Mucosa of stomach (tissue), 1 donor: ENCODE measurements around the gene CCDC15.
"Not testable (repeated sequence)": the region's sequence is repeated elsewhere in the genome, so short reads cannot be mapped to it uniquely, and the experiment has no call there.

ENCODE experiments used
- H3K27me3 ChIP-seq: one replicate; pipeline ENCODE4 v1.7.0; 2013; ENCODE audit warnings: mild to moderate bottlenecking, low read length; ENCODE audit not compliant: control insufficient read depth, insufficient read depth
- H3K36me3 ChIP-seq: one replicate; pipeline ENCODE4 v1.7.0; 2013; ENCODE audit warnings: low read length; ENCODE audit not compliant: control insufficient read depth, insufficient read depth
- H3K4me1 ChIP-seq: one replicate; pipeline ENCODE4 v1.7.0; 2013; ENCODE audit warnings: mild to moderate bottlenecking, low read length; ENCODE audit not compliant: control insufficient read depth, insufficient read depth
- H3K4me3 ChIP-seq: one replicate; pipeline ENCODE4 v1.7.0; 2013; ENCODE audit warnings: low read length
- H3K9ac ChIP-seq: one replicate; pipeline ENCODE4 v1.7.0; 2013; ENCODE audit warnings: mild to moderate bottlenecking, low read length, moderate library complexity
- H3K9me3 ChIP-seq: one replicate; pipeline ENCODE4 v1.7.0; 2013; ENCODE audit warnings: mild to moderate bottlenecking, low read length, moderate library complexity; ENCODE audit not compliant: control insufficient read depth
- donor health status: Pancreatic carcinoma.

Gene CCDC15

DNA sequence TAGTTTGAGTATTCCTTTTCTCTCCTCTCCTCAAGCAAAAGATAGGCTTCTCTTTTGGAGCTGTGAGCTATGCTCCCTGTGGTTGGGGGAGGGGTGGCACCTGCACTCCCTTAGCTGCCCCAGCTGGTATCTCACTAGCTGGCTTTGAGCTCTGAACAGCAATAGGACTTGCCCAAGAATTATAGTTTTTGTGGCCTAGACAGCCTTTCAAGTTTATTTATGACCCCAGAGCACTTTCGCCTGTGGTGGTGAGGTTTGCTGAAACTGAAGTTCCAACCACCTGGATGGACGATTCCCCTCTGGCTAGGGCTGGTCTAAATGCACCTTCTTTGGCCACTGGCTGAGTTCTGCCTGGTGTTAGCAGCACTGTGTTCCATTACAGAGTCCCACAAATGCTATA lies 72.0 kb downstream of the CCDC15 start:
- Histone ChIP-seq H3K27me3 (no peaks in the 10 kb centered on the region), H3K4me3 (no peak overlapping the region), H3K9me3 (no peaks in the 10 kb centered on the region), H3K9ac (no peak overlapping the region), H3K4me1 (no peaks in the 10 kb centered on the region), H3K36me3 (no peaks in the 10 kb centered on the region)

DNA sequence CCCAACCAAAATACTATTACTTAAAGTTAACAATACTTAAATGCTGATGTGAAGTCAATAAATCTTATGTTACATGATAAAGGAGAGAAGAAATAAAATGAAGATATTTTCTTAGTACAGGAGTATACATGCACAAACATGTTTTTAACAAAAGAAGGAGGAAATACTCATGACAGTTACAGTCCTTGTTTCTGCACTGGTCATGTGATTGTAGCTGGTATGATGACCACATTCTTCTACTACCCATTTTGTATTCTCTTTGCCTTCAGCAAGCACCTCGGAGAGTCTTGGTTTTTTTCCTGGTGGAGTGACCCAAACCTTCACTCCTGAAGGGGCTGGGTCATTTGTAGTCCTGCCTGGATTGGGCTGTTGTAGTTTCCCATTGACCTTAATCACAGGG lies 75.4 kb downstream of the CCDC15 start:
- H3K9ac ChIP-seq, H3K4me3 ChIP-seq, H3K9me3 ChIP-seq: not testable (repeated sequence)

DNA sequence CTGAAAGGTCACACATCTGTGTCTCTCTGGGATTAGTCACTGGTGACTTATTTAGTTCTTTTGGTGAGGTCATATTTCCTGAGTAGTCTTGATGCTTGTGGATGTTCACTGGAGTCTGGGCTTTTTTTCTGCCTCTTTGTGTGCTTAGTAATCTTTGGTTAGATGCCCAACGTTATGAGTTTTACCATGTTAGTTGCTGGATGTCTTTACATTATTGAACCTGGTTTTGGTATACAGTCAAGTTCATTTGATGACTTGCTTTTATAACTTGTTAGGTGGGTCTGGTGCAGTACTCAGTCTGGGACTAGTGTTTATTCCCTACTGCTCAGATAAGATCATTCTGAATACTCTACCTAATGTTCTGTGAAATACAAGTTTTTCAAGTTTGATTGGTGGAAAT lies 82.9 kb downstream of the CCDC15 start:
- H3K4me1 ChIP-seq, result no peaks in the 10 kb centered on the region
- no peak overlapping the region for H3K9ac ChIP-seq
- H3K36me3 ChIP-seq, result no peaks in the 10 kb centered on the region
- no peaks in the 10 kb centered on the region for H3K27me3 ChIP-seq
- H3K9me3 ChIP-seq, result no peaks in the 10 kb centered on the region
- no peak overlapping the region for H3K4me3 ChIP-seq

More for the DNA sequence above, 75.4 kb downstream of the CCDC15 start:
- not testable (repeated sequence) for H3K4me1 ChIP-seq, H3K27me3 ChIP-seq, H3K36me3 ChIP-seq

DNA sequence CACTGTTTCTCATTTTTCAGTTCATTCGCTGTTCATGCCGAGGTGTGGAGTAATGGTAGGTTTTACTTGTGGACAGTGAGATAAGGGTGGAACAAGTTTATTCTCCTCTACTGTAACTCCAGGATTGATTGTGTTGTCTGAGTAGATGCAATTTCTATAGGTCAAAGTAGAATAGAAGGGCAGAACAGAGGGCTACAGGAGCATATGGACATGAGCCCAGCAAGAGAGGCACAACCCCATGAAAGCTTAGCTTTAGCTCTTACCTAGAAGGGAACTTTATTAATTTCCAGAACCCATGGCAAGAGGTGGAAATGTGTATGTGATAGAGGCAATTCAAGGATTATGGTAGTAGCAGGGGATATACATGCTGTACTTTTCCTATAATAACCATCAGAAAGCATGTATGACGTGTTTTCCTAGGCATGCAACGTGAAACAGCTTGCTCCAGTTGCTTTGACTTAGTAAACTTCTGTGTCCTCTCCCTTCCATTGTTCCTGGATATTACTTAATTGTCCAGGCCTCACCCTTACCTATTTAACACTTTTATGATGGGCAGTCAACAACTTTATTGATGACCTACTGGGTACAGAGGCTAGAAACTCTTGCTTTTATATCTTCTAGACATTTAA lies 95.3 kb downstream of the CCDC15 start:
- H3K36me3 ChIP-seq, result no peaks in the 10 kb centered on the region

DNA sequence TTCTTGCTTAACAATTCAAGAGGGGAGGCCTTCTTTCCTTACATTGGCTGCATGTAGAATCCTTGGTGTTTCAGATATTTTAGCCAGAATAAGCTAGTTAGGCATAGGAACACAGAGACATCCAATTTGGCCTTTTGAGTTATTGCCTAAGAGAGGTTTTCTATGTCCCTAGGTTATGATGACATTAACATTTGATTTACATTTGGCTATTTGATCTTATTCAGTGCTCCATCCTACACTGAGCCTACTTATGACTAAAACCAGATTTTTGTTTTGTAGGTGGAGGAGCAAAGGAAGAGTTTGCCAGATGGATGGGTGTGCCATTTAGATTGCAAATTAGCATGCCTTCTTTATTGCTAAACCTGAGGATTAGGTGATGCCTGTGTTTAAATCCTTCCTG lies 98.0 kb downstream of the CCDC15 start:
- no peaks in the 10 kb centered on the region for H3K27me3 ChIP-seq

More for the DNA sequence above, 95.3 kb downstream of the CCDC15 start:
- no peaks in the 10 kb centered on the region for H3K9me3 ChIP-seq
- H3K4me3 ChIP-seq, result no peak overlapping the region
- no peaks in the 10 kb centered on the region for H3K27me3 ChIP-seq
- H3K9ac ChIP-seq, result no peak overlapping the region
- H3K4me1 ChIP-seq, result no peaks in the 10 kb centered on the region

DNA sequence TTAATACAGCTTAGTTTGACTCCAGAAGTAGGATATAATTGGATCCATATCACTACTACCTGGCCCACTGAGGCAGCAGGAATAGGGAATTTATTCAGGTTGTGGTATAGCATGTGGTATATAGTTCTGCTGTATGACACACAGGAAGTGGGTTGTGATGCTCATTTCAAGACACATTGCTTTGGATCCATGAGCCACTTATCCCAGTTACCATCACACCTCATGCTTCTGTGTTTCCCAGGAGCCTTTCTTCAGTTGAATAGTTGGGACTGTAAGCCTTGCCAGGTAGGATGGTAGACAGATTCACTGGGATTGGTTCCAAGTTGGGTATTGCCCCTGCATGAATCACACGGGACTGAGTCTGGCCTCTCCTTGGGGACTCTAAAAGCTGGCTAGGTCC lies 99.2 kb downstream of the CCDC15 start:
- H3K36me3 ChIP-seq, result no peaks in the 10 kb centered on the region
- H3K4me3 ChIP-seq, result no peak overlapping the region
- H3K9ac ChIP-seq, result no peak overlapping the region

More for the DNA sequence above, 98.0 kb downstream of the CCDC15 start:
- no peak overlapping the region for H3K9ac ChIP-seq
- no peak overlapping the region for H3K4me3 ChIP-seq
- no peaks in the 10 kb centered on the region for H3K36me3 ChIP-seq
- no peaks in the 10 kb centered on the region for H3K4me1 ChIP-seq
- no peaks in the 10 kb centered on the region for H3K9me3 ChIP-seq

DNA sequence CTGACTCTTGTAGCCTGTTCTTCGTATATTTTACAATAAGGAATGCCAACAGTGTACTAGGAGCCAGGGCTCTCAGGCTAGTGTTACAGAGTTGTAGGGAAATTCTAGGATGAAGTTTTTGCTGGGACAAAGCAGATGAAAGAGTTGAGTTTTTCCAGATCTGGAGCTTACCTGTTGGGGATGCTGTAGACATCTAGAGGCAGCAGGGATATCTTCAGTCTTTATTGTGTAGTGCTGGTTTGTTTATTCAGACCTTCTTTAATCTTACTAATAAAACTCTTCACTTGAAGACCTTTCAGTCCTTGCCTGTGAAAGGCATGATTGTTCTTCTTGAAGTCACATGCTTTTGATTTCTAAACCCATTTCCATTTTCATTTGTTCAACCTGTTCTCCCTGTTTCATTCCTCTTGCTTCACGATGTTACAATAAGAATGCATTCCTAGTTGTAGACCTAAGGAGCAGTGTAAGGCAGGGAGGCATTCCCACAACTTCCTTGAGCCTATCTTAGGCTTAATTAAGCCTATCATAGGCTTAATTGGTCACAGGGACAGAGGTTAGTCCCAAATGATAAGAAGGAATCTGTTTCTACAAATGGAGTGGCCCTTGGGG lies 101.2 kb downstream of the CCDC15 start:
- no peaks in the 10 kb centered on the region for H3K36me3 ChIP-seq
- no peaks in the 10 kb centered on the region for H3K4me1 ChIP-seq
- H3K27me3 ChIP-seq, result no peaks in the 10 kb centered on the region
- no peak overlapping the region for H3K9ac ChIP-seq
- no peaks in the 10 kb centered on the region for H3K9me3 ChIP-seq
- no peak overlapping the region for H3K4me3 ChIP-seq

More for the DNA sequence above, 99.2 kb downstream of the CCDC15 start:
- Histone ChIP-seq H3K9me3 (no peaks in the 10 kb centered on the region), H3K27me3 (no peaks in the 10 kb centered on the region), H3K4me1 (no peaks in the 10 kb centered on the region)

DNA sequence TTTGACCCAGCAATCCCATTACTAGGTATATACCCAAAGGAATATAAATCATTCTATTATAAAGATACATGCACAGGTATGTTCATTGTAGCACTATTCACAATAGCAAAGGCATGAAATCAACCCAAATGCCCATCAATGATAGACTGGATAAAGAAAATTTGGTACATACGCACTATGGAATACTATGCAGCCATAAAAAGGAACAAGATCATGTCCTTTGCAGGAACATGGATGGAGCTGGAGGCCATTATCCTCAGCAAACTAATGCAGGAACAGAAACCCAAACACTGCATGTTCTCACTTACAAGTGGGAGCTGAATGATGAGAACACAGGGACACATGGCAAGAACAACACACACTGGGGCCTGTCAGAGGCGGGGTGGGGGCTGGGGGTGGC lies 102.1 kb downstream of the CCDC15 start:
- not testable (repeated sequence) for H3K36me3 ChIP-seq, H3K9ac ChIP-seq, H3K4me1 ChIP-seq, H3K27me3 ChIP-seq, H3K9me3 ChIP-seq, H3K4me3 ChIP-seq

DNA sequence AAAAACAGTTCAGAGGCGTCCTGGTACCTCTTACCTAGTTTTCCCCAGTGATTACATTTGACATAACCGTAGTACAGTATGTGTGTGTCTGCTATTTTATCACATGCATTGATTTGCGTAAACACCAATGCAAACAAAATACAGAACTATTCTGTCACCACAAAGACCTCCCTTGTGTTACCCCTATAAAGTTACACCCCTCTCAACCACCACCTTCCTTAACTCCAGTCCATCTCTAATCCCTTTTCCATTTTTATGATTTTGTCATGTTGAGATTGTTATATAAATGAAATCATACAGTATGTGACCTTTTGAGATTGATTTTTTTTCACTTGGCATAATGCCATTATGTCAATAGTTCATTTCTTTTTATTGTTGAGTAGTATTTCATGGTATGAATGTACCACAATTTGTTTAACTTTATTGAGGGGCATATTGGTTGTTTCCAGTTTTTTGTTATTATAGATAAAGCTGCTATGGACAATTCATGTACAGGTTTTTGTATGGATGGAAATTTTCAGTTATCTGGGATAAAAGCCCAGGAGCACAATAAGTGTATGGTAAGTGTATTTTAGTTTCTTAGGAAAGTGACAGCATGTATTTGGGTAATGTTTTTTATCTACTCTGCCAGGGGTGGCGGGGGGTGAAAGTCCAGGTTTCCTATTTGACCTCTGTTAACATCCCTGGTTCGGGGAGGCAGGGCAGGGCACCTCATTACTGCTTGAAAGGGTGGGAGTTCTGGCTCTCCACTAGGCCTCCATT lies 103.1 kb downstream of the CCDC15 start:
- Histone ChIP-seq H3K9ac (no peak overlapping the region), H3K27me3 (no peaks in the 10 kb centered on the region), H3K9me3 (no peaks in the 10 kb centered on the region), H3K4me1 (no peaks in the 10 kb centered on the region), H3K4me3 (no peak overlapping the region), H3K36me3 (no peaks in the 10 kb centered on the region)

DNA sequence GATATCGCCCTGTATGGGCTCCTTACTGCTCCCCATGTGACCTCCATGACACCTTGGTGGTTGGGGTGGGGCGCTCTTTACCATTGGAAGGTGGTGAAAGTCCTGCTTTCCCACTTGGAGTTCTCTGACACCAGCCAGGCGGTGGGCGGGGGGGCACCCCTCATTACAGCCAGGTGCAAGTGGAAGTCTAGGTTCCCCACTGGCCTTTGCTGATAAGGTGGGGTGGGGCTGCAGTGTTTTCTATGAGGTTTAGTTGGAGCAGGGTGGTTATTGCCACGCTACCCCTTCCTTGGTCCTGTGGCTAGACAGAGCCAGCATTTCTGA lies 103.7 kb downstream of the CCDC15 start:
- H3K27me3 ChIP-seq, result no peaks in the 10 kb centered on the region
- no peaks in the 10 kb centered on the region for H3K4me1 ChIP-seq
- no peak overlapping the region for H3K9ac ChIP-seq
- no peak overlapping the region for H3K4me3 ChIP-seq
- H3K36me3 ChIP-seq, result no peaks in the 10 kb centered on the region
- H3K9me3 ChIP-seq, result no peaks in the 10 kb centered on the region

DNA sequence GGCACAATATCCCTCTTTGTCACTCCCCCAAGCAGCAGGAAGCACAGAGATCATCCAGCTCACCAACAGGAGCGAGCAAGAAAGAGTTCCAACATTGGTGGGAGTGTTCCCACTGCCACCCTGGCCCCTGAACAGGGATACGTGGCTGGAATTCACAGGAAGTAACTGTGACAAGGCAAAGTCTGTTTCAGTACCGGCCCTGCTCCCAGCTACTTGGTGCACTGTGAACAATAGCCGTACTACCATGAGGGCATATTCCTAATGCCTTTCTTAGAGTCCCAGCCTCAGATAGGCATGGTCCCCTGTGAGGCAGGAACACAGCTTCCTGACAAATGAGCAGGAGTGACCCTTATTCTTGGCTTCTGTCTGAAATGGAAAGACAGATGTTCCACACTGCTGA lies 107.3 kb downstream of the CCDC15 start:
- Histone ChIP-seq H3K9me3 (no peaks in the 10 kb centered on the region), H3K4me3 (no peak overlapping the region), H3K36me3 (no peaks in the 10 kb centered on the region), H3K4me1 (peaks cover 4% of the 10 kb centered on the region), H3K9ac (no peak overlapping the region), H3K27me3 (peaks cover 18% of the 10 kb centered on the region)

DNA sequence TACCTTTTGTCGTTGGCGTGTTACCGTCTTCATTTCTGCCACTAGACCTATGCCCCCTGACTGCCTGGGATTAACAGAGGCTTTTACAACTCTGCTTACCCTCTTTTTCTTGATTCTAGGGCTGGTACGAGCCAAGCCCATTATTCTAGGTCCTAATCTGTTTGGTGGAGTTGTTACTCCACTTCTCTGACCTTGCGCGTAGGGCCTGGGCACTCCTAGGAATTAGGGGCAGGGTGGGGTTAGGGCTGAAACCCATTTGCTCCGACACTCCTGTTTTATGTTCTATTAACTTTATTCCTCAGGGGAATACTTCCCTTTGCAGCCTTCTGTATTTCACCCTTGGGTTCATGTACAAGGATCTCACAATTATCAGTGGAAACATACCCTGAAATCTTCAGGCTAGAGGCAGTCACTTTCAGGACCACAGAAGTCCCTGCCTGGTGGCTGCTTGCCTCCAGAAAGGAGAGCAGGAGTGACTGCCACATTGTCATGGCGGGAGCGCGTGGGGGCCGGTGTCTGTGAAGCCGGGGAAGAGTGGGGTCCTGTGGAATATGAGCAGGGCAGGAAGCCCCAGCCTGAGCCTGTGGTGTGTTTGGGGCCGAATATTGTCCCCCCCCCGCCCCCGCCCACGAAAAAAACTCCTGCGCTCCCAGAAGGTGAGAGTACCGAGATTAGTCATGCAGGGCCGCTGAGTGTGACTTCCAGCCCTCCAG lies 108.4 kb downstream of the CCDC15 start:
- Histone ChIP-seq H3K36me3 (no peaks in the 10 kb centered on the region), H3K9me3 (no peaks in the 10 kb centered on the region), H3K27me3 (peaks cover 18% of the 10 kb centered on the region), H3K4me1 (peaks cover 4% of the 10 kb centered on the region), H3K4me3 (peak overlapping the region; percentile 47), H3K9ac (peak overlapping the region; percentile 55)
